GM13977 (cell line): ENCODE results near the gene CSPG4.

Experiments
- DNase-seq: peaks from one replicate; pipeline ENCODE4 v3.0.0; 2012; ENCODE audit warnings: low spot score
- in situ Hi-C: fragments of 300-500 bp; cut with MboI; formaldehyde crosslinking; loops from one replicate; pipeline ENCODE4 v1.12.0; 2022; ENCODE audit warnings: low sequenced_read_pairs, low pct_unique_long_range_greater_than_20kb, mixed read lengths, inconsistent platforms; ENCODE audit not compliant: unreplicated experiment
- TF ChIP-seq, protein P1 (sequence below): IDR thresholded peaks from 2 replicates; pipeline ENCODE4 v1.5.1; 2012; ENCODE audit warnings: mild to moderate bottlenecking, control low read depth; ENCODE audit not compliant: insufficient read depth; ENCODE audit errors: extremely low read depth, missing control alignments

The CSPG4 gene

DNA sequence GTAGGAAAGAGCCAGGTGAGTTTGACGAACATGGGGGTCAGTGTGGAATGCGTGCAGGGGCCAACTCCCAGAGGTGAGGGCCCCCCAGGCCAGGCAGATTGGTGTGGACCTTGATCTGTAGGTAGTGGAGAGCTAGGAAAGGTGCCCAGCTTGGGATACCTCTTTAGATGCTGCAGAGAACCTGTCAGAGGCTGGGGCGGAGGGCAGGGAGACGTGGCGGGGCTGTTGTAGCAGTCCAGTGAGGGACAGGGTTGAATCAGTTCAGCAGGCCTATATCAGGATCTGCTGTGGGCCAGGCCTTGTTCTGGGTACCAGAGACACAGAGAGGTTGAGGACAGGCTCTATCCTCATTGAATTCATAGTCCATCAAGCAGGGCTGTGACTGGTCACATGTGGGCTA, 56.3 kb downstream of the CSPG4 start:
- TF ChIP-seq, protein P1, sequence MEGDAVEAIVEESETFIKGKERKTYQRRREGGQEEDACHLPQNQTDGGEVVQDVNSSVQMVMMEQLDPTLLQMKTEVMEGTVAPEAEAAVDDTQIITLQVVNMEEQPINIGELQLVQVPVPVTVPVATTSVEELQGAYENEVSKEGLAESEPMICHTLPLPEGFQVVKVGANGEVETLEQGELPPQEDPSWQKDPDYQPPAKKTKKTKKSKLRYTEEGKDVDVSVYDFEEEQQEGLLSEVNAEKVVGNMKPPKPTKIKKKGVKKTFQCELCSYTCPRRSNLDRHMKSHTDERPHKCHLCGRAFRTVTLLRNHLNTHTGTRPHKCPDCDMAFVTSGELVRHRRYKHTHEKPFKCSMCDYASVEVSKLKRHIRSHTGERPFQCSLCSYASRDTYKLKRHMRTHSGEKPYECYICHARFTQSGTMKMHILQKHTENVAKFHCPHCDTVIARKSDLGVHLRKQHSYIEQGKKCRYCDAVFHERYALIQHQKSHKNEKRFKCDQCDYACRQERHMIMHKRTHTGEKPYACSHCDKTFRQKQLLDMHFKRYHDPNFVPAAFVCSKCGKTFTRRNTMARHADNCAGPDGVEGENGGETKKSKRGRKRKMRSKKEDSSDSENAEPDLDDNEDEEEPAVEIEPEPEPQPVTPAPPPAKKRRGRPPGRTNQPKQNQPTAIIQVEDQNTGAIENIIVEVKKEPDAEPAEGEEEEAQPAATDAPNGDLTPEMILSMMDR = no peak
- DNase-seq = no peak
- in situ Hi-C loops = no loop called here

DNA sequence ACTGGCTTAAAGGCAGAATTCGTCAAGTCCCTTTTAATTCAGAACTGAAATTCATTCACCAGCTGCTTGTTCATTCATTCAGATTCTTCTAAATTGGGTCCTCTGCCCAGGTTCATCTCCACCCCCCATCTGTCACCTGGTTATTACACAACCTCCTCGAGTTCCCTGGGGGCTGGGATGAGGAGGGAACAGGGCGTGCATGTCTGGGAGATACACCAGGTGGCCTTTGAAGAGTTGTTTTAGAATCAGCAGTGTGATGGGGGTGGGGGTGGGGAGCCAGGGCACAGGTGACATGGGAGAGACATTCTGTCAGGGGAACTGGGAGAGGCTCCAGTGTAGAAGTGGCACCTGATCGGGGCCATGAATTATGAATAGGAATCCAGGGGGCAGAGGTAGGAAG, 56.7 kb downstream of the CSPG4 start:
- DNase-seq = no peak
- in situ Hi-C loops = no loop called here
- TF ChIP-seq, protein P1 = no peak

DNA sequence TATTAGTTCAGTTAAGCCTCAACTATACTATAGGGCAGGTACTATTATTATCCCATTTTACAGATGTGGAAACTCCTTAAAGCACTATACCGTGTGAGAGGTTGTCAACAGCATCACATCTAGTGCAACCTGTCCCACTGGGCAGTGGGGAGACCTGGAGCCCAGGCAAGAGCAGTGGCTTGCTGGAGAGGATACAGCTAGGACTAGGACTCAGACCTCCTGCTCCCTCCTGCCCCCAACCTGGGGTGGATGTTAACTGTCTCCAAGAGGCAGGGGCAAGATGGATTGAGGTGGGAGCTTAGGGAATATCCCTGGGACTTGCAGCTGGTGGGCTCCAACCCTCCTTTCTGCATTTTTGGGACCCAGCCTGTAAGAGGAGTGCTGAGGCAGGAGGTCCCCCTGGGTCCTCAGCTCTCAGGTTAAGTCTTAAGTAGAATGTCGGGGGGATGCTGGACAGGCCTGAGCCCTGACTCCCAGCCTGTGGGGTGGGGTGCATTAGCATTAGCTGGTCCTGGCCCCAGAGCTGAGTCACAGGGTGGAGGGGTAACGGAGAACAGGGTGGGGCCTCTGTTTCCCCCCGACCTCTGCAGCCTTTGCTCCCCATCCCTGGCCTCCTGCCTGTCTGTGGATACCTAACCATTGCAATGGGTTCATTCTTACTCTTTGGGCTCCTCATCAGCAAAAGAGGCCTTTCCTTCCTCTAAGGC, 58.3 kb downstream of the CSPG4 start:
- TF ChIP-seq, protein P1 = no peak
- in situ Hi-C loops = no loop called here
- no peak for DNase-seq

DNA sequence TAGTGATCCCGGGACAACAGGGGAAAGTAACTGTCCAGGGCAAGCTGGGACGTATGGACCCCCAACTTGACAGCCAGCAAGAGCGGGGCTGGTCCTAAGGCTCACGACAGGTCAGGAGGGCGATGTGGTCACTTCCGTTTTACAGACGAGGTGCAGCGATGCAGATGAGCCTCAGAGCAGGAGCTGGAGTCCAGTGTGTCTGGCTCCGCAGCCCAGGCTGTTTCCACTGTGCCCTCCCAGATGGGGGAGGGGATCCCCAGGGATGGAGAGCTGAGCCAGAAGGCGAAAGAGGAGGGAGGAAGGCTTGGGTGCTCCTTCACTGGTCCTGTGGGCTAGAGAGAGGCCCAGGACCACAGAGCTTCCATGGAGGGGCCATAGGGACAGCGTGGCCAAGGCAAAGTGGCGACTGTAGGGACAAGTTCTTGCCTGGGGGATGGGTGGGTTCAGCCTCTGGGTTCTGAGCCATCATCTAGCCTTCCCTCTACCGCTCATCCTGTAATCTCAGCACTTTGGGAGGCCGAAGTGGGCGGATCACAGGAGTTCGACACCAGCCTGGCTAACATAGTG, 59.2 kb downstream of the CSPG4 start:
- in situ Hi-C loops = no loop called here
- DNase-seq = no peak

DNA sequence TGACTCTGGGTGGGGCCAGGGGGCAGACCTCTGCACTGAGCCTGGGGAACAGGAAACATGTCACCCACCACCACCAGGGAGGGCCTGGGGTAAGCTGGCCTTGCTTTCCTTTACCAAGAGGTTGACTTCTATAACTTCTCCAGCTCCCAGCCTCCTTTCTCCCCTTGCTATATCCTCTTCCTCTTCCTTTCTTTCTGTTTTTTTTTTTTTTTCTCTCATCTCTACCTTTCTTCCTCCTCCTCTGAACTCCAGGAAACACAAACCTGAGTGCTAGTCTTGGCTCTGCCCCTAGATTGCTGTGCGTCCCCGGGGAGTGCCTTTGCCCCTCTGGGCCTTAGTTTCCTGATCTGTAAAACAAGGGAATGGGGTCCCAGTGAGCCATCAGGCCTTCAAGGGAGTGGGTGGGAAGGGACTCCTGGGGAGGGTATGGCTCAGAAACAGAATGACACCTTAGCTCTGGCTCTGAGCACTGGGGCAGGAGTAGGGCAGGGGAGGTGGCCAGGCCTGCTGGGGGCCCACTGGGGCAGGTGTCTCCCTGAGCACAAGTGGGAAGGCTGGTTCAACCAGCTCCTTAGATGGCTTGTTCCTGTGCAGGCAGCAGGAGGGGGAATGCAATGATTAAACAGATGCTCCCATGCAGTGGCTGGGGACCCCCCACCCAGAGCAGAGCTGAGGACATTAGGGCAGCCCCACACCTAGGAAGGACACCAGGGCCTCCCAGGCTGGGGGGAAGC, 60.7 kb downstream of the CSPG4 start:
- no peak for DNase-seq
- TF ChIP-seq, protein P1 = no peak
- in situ Hi-C loops = no loop called here

More for the DNA sequence above, 59.2 kb downstream of the CSPG4 start:
- TF ChIP-seq, protein P1 = no peak

DNA sequence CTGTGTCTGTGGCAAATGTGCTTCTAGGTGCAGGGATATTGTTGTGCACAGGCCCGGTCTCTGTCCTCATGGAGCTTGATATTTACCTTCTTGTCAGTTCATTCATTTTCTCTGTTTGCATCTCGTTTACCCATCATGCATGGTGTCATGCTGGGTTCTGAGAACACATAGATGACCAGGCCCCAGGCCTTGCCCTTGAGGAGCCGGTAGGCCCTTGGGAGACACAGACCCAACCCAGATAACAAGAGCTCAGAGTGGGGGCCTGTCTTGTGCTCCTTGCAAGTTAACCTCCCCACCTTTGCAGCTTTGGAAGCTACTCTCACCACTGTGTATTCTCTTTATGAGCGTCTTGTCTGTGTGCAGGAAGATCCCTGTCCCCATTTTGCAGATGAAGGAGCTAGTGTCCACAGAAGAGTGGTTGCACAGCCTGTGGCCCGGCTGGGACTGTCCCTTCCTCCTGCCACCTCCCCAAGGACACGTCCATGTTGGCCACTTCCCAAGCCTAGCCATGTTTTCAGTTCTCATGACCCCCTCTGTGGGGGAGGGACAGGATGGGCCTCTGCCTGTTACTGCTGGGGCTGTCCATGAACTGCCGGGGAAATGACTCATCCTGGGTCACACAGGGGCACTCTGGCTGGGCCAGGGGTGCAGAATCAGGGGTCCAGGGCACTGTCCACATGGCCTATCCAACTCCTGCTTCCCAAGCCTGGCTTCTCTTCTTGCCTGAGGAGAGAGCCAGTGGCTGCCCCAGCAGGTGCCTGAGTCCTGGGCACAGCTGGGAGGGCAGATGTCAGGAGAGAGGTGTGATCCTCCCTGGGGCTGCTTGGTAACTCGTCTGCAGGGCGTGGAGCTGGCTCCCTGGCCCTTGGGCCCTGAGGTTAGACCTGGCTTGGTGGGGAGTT, 61.5 kb downstream of the CSPG4 start:
- no peak for DNase-seq
- in situ Hi-C loops = no loop called here
- TF ChIP-seq, protein P1 = no peak
